GM12878 (cell line): ENCODE measurements around the gene COL8A2. TPM values are rescaled to one million over a fixed set of nuclear protein-coding genes. Genes with fewer than 3 reads are reported as not detected.

Experiments used
- ATAC-seq: fragments of 200-7000 bp; cut with Tn5 transposase; 3 replicates; pipeline ENCODE4 v1.9.1; 2020; ENCODE audit warnings: mild to moderate bottlenecking, moderate library complexity
- BruUV-seq: library from RNA; stranded (reverse); fragments of 400-500 nt; replicated peaks from 2 replicates; lab custom pipeline; 2021; lab: Mats Ljungman, UMichigan
- CTCF ChIA-PET: fragments of 300-600 bp; sonication (Branson Sonifier 250); formaldehyde crosslinking; extraction: SDS; loops from one replicate; lab custom pipeline; 2021; ENCODE audit warnings: inconsistent platforms; lab: Yijun Ruan, JAX
- POLR2A ChIA-PET: fragments of 350-600 bp; formaldehyde crosslinking; extraction: SDS; loops from one replicate; lab custom pipeline; 2021; ENCODE audit warnings: inconsistent platforms; lab: Charles Lee
- RAD21 ChIA-PET: fragments of 300-600 bp; sonication (Branson Sonifier 250); formaldehyde crosslinking; loops from one replicate; lab custom pipeline; 2023; ENCODE audit warnings: antibody characterized with exemption; ENCODE audit not compliant: unreplicated experiment; lab: Charles Lee
- SMC1A ChIA-PET: fragments of 300-600 bp; sonication (Branson Sonifier 250); formaldehyde crosslinking; loops from one replicate; lab custom pipeline; 2023; ENCODE audit not compliant: unreplicated experiment, uncharacterized antibody; lab: Charles Lee
- DNase-seq: peaks from one replicate; pipeline ENCODE4 v3.0.0-alpha.2; 2011; ENCODE audit warnings: low read depth, low spot score
- FAIRE-seq: peaks from 3 replicates; lab custom pipeline; 2011; peaks lifted over from hg19 to GRCh38; lab: Jason Lieb, UNC
- H2AFZ ChIP-seq: 2 replicates; pipeline ENCODE4 v1.6.0; 2011; ENCODE audit warnings: low read depth, low read length, control low read depth; ENCODE audit not compliant: control insufficient read depth
- H3K27ac ChIP-seq: 2 replicates; pipeline ENCODE4 v1.5.1; 2011; ENCODE audit warnings: control low read depth; ENCODE audit not compliant: control insufficient read depth, insufficient read depth
- H3K27me3 ChIP-seq, 2 experiments: replicated peaks in 1 of 2; 2 replicates each; pipeline versions ENCODE4 v1.6.0 to v1.6.1; 2011; ENCODE audit warnings: low read length in 1 of 2; ENCODE audit not compliant: control insufficient read depth in 2 of 2, insufficient read depth in 2 of 2
- H3K36me3 ChIP-seq, 2 experiments: 2 replicates each; pipeline ENCODE4 v1.5.1; 2011; ENCODE audit warnings: low read length in 1 of 2; ENCODE audit not compliant: control insufficient read depth in 2 of 2, insufficient read depth in 2 of 2
- H3K4me1 ChIP-seq: 2 replicates; pipeline ENCODE4 v1.6.1; 2011; ENCODE audit warnings: mild to moderate bottlenecking, low read length, moderate library complexity, mixed read lengths; ENCODE audit not compliant: control insufficient read depth, insufficient read depth
- H3K4me2 ChIP-seq: 2 replicates; pipeline ENCODE4 v1.6.0; 2011; ENCODE audit warnings: control low read depth; ENCODE audit not compliant: control insufficient read depth, insufficient read depth
- H3K4me3 ChIP-seq: fragments of 200-600 bp; sonication (generic); 2 replicates; pipeline ENCODE4 v1.5.1; 2016
- H3K79me2 ChIP-seq: 2 replicates; pipeline ENCODE4 v1.6.0; 2011; ENCODE audit warnings: low read length; ENCODE audit not compliant: control insufficient read depth, insufficient read depth
- H3K9ac ChIP-seq: 2 replicates; pipeline ENCODE4 v1.8.0; 2011; ENCODE audit warnings: low read length, control low read depth, mixed read lengths; ENCODE audit not compliant: control insufficient read depth, insufficient read depth
- H3K9me3 ChIP-seq: replicated peaks from 3 replicates; pipeline ENCODE4 v1.5.1; 2011; ENCODE audit warnings: mild to moderate bottlenecking, low read length; ENCODE audit not compliant: control insufficient read depth, insufficient read depth
- H4K20me1 ChIP-seq: 2 replicates; pipeline ENCODE4 v1.6.0; 2011; ENCODE audit not compliant: control insufficient read depth, insufficient read depth
- ATF3 ChIP-seq: IDR thresholded peaks from 2 replicates; pipeline ENCODE4 v1.6.1; 2011; ENCODE audit warnings: low read depth, mild to moderate bottlenecking, low read length, moderate library complexity, borderline replicate concordance; ENCODE audit errors: extremely low read depth
- CHD1 ChIP-seq: IDR thresholded peaks from 2 replicates; pipeline ENCODE4 v1.6.1; 2012; ENCODE audit warnings: low read depth, low read length, improper control_type of control experiment
- EGR1 ChIP-seq, 2 experiments: IDR thresholded peaks; 1 replicate in 1 of 2; 2 replicates in 1 of 2; pipeline ENCODE4 v1.6.1; 2011 to 2012; ENCODE audit warnings: low read depth in 2 of 2, low read length in 2 of 2, borderline replicate concordance in 1 of 2, mild to moderate bottlenecking in 1 of 2, moderate library complexity in 1 of 2
- FOXM1 ChIP-seq: IDR thresholded peaks from 2 replicates; pipeline ENCODE4 v1.6.1; 2012; ENCODE audit warnings: low read depth, mild to moderate bottlenecking, inconsistent platforms, low read length, moderate library complexity
- NKRF ChIP-seq: fragments of 450-650 bp; conservative IDR thresholded peaks from 2 replicates; pipeline ENCODE4 v1.6.1; 2017; ENCODE audit warnings: mild to moderate bottlenecking, moderate library complexity
- POLR2AphosphoS5 ChIP-seq: IDR thresholded peaks from 2 replicates; pipeline ENCODE4 v1.6.1; 2011; ENCODE audit warnings: mild to moderate bottlenecking, low read length, inconsistent platforms
- RFX5 ChIP-seq: IDR thresholded peaks from 2 replicates; pipeline ENCODE4 v1.6.1; 2011; ENCODE audit warnings: low read depth, low read length, improper control_type of control experiment
- WGBS: methylation state at CpG from one replicate; pipeline ENCODE4 v1.1.6; 2016; ENCODE audit warnings: low lambda C conversion rate; ENCODE audit not compliant: insufficient replicate concordance, insufficient coverage; ENCODE audit errors: missing lambda C conversion rate; 5-methylcytosine and 5-hydroxymethylcytosine counted together
- in situ Hi-C: fragments of 300-500 bp; cut with MboI; formaldehyde crosslinking; loops from 9 replicates; pipeline ENCODE4 v1.14.3; 2018; ENCODE audit warnings: mixed read lengths
- intact Hi-C: fragments of 100-400 bp; cut with micrococcal nuclease; formaldehyde crosslinking; loops from one replicate; pipeline ENCODE4 v1.14.2; 2022; ENCODE audit not compliant: unreplicated experiment
- polyA plus RNA-seq, 11 experiments: library from polyadenylated mRNA; depleted of rRNA in 4 of 11; unstranded in 6 of 11; stranded (reverse) in 5 of 11; fragments of >200 nt; fragmentation: Nextera tagmentation in 4 of 11; fragmentation: Illumina TruSeq in 1 of 11; extraction: Ambion mirVana in 4 of 11; extraction: Trizol in 1 of 11; gene quantifications; 1 replicate in 1 of 11; 2 replicates in 10 of 11; pipeline versions ENCODE4 v1.2.1 to v1.2.3, GENCODE V29; 2011 to 2016; ENCODE audit warnings: inconsistent platforms in 2 of 11, missing spikeins in 2 of 11, low read depth in 1 of 11
- total RNA-seq, 4 experiments: library from RNA; depleted of rRNA in 3 of 4; stranded (reverse); fragments of >200 nt in 3 of 4; fragmentation: Illumina TruSeq in 1 of 4; extraction: Trizol in 1 of 4; gene quantifications; 2 replicates each; pipeline versions ENCODE4 v1.2.1 to v1.2.3, GENCODE V29; 2013 to 2021
- TF ChIP-seq, protein P1 (sequence below): fragments of 450-650 bp; IDR thresholded peaks from 2 replicates; pipeline ENCODE4 v1.6.1; 2017; ENCODE audit warnings: borderline replicate concordance
- TF ChIP-seq, protein P2 (sequence below): fragments of 450-650 bp; IDR thresholded peaks from 2 replicates; pipeline ENCODE4 v1.6.1; 2016; ENCODE audit warnings: mild to moderate bottlenecking, moderate library complexity, borderline replicate concordance

The COL8A2 gene
- total and polyA plus RNA-seq, 10 of the 15 experiments (the other 5 are each of a cell fraction or from before 2014, with no cell fraction given), result 0.01 TPM; not detected in 9

GRCh38 chr1:36068866-36069265 lies 56.2 kb downstream of the COL8A2 start:
- Histone ChIP-seq H3K9me3 (no peaks in the 10 kb centered on the region), H3K4me1 (no peaks in the 10 kb centered on the region), H3K4me2 (no peak overlapping the region), H3K27me3 (no peaks in the 10 kb centered on the region), H3K79me2 (no peaks in the 10 kb centered on the region), H3K36me3 (no peaks in the 10 kb centered on the region), H3K9ac (no peak overlapping the region), H2AFZ (no peak overlapping the region), H3K4me3 (no peak overlapping the region), H3K27ac (no peak overlapping the region), H4K20me1 (no peaks in the 10 kb centered on the region)
- ChIA-PET CTCF (no interaction called here), SMC1A (interaction anchor here (0.6 kb wide), 1 partner anchor 446 kb away, joined by 4 read pairs; no protein-coding TSS in a partner anchor), POLR2A (no interaction called here), RAD21 (interaction anchor here (1.0 kb wide), 1 partner anchor 11 kb away, joined by 3 read pairs; no protein-coding TSS in a partner anchor)
- BruUV-seq, result no TSS peak
- in situ Hi-C loops (no loop called here), intact Hi-C loops (no loop called here)
- ATAC-seq, result no peak
- DNase-seq, result no peak
- no peak for FAIRE-seq
- 75% methylated on average over 2 of the region's 2 CpGs for WGBS
- TF ChIP-seq, protein P1, sequence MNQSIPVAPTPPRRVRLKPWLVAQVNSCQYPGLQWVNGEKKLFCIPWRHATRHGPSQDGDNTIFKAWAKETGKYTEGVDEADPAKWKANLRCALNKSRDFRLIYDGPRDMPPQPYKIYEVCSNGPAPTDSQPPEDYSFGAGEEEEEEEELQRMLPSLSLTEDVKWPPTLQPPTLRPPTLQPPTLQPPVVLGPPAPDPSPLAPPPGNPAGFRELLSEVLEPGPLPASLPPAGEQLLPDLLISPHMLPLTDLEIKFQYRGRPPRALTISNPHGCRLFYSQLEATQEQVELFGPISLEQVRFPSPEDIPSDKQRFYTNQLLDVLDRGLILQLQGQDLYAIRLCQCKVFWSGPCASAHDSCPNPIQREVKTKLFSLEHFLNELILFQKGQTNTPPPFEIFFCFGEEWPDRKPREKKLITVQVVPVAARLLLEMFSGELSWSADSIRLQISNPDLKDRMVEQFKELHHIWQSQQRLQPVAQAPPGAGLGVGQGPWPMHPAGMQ, result no peak

DNA sequence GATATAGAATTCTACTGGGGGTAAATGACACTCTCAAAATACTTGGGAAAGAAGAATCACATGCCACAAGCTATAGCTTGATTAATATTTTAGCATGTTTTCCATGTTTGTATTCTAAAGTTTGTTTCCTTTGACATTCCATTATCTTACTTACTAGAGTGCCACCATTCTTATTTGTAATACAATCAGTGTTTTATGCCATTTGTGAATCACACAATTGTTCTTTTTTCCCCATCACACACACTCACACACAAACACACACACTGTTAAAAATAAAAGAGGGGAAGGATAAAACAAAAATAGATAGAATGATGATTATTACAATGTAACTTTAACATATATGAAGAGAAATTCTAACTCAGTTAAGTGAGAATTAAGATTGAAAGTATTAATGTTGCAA lies 57.2 kb downstream of the COL8A2 start:
- no peaks in the 10 kb centered on the region for H3K36me3 ChIP-seq
- ChIA-PET SMC1A (interaction anchor here (0.6 kb wide), 1 partner anchor 14 kb away, joined by 3 read pairs; no protein-coding TSS in a partner anchor), RAD21 (interaction anchor here (1.0 kb wide), 1 partner anchor 12 kb away, joined by 3 read pairs; no protein-coding TSS in a partner anchor), POLR2A (no interaction called here), CTCF (no interaction called here)
- DNase-seq (no peak), FAIRE-seq (no peak), ATAC-seq (no peak)
- no peaks in the 10 kb centered on the region for H3K27me3 ChIP-seq
- H3K79me2 ChIP-seq, result no peaks in the 10 kb centered on the region
- no peak overlapping the region for H3K9ac ChIP-seq
- H3K9me3 ChIP-seq, result no peaks in the 10 kb centered on the region
- H3K27ac ChIP-seq, result no peak overlapping the region
- intact Hi-C loops, result no loop called here
- H2AFZ ChIP-seq, result no peak overlapping the region
- no peak overlapping the region for H3K4me2 ChIP-seq
- no TSS peak for BruUV-seq
- H3K4me1 ChIP-seq, result no peaks in the 10 kb centered on the region
- H4K20me1 ChIP-seq, result no peaks in the 10 kb centered on the region
- H3K4me3 ChIP-seq, result no peak overlapping the region
- in situ Hi-C loops, result no loop called here
- TF ChIP-seq RFX5, result no peak
- no peak for TF ChIP-seq EGR1 (IDR thresholded peaks at IDR 0.05; ENCODE audit: borderline replicate concordance in 1 of 2, low read depth in 2 of 2, low read length in 2 of 2)
- TF ChIP-seq, protein P2, sequence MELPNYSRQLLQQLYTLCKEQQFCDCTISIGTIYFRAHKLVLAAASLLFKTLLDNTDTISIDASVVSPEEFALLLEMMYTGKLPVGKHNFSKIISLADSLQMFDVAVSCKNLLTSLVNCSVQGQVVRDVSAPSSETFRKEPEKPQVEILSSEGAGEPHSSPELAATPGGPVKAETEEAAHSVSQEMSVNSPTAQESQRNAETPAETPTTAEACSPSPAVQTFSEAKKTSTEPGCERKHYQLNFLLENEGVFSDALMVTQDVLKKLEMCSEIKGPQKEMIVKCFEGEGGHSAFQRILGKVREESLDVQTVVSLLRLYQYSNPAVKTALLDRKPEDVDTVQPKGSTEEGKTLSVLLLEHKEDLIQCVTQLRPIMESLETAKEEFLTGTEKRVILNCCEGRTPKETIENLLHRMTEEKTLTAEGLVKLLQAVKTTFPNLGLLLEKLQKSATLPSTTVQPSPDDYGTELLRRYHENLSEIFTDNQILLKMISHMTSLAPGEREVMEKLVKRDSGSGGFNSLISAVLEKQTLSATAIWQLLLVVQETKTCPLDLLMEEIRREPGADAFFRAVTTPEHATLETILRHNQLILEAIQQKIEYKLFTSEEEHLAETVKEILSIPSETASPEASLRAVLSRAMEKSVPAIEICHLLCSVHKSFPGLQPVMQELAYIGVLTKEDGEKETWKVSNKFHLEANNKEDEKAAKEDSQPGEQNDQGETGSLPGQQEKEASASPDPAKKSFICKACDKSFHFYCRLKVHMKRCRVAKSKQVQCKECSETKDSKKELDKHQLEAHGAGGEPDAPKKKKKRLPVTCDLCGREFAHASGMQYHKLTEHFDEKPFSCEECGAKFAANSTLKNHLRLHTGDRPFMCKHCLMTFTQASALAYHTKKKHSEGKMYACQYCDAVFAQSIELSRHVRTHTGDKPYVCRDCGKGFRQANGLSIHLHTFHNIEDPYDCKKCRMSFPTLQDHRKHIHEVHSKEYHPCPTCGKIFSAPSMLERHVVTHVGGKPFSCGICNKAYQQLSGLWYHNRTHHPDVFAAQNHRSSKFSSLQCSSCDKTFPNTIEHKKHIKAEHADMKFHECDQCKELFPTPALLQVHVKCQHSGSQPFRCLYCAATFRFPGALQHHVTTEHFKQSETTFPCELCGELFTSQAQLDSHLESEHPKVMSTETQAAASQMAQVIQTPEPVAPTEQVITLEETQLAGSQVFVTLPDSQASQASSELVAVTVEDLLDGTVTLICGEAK, result no peak
- no peak for TF ChIP-seq POLR2AphosphoS5
- no peak for TF ChIP-seq FOXM1
- TF ChIP-seq ATF3, result no peak
- no peak for TF ChIP-seq CHD1
- no peak for TF ChIP-seq NKRF
